GM23338 (cell line): ENCODE results near the gene OR1L1. TPM values are rescaled to one million over a fixed set of nuclear protein-coding genes. Genes with fewer than 3 reads are reported as not detected.

Experiments
- ATAC-seq: fragments of 200-7000 bp; cut with Tn5 transposase; 3 replicates; pipeline ENCODE4 v1.9.1; 2020
- DNase-seq: peaks from one replicate; pipeline ENCODE4 v3.0.0-alpha.2; 2015; ENCODE audit warnings: low spot score
- H2AFZ ChIP-seq: fragments of 200-600 bp; sonication (generic); 2 replicates; pipeline ENCODE4 v1.8.0; 2016; ENCODE audit warnings: antibody characterized with exemption, mild to moderate bottlenecking, moderate library complexity
- H3F3A ChIP-seq: fragments of 200-600 bp; sonication (generic); replicated peaks from 2 replicates; pipeline ENCODE4 v1.8.0; 2017; ENCODE audit warnings: antibody characterized with exemption, mixed run types, low read depth
- H3K27ac ChIP-seq: fragments of 200-600 bp; sonication (generic); 2 replicates; pipeline ENCODE4 v1.6.1; 2016; ENCODE audit warnings: low read depth
- H3K27me3 ChIP-seq: fragments of 200-600 bp; sonication (generic); 2 replicates; pipeline ENCODE4 v1.8.0; 2016; ENCODE audit warnings: mild to moderate bottlenecking, mixed run types, moderate library complexity; ENCODE audit not compliant: insufficient read depth
- H3K36me3 ChIP-seq: fragments of 200-600 bp; sonication (generic); 2 replicates; pipeline ENCODE4 v1.8.0; 2016; ENCODE audit warnings: mild to moderate bottlenecking; ENCODE audit not compliant: insufficient read depth
- H3K4me1 ChIP-seq: fragments of 200-600 bp; sonication (generic); 2 replicates; pipeline ENCODE4 v1.8.0; 2016; ENCODE audit warnings: mild to moderate bottlenecking, moderate library complexity; ENCODE audit not compliant: insufficient read depth
- H3K4me2 ChIP-seq: fragments of 200-600 bp; sonication (generic); 2 replicates; pipeline ENCODE4 v1.7.1; 2017; ENCODE audit warnings: mixed run types
- H3K4me3 ChIP-seq: fragments of 200-600 bp; sonication (generic); 2 replicates; pipeline ENCODE4 v1.6.1; 2016; ENCODE audit warnings: mixed run types
- H3K79me2 ChIP-seq: fragments of 200-600 bp; sonication (generic); replicated peaks from 2 replicates; pipeline ENCODE4 v1.8.0; 2017; ENCODE audit warnings: mild to moderate bottlenecking; ENCODE audit not compliant: insufficient read depth
- H3K9me2 ChIP-seq: fragments of 200-600 bp; sonication (generic); 2 replicates; pipeline ENCODE4 v1.8.0; 2017; ENCODE audit not compliant: insufficient read depth
- H4K20me1 ChIP-seq: fragments of 200-600 bp; sonication (generic); replicated peaks from 2 replicates; pipeline ENCODE4 v1.8.0; 2017; ENCODE audit warnings: mild to moderate bottlenecking; ENCODE audit not compliant: insufficient read depth
- H3K27ac Mint-ChIP-seq: 2 replicates; pipeline ENCODE4 v1.8.0; 2020; ENCODE audit warnings: inconsistent platforms, mild to moderate bottlenecking, moderate library complexity, mixed read lengths
- H3K27me3 Mint-ChIP-seq: 3 replicates; pipeline ENCODE4 v1.8.0; 2022; ENCODE audit warnings: low read depth, mild to moderate bottlenecking, moderate library complexity, mixed read lengths, inconsistent platforms; ENCODE audit not compliant: insufficient read depth, poor library complexity
- H3K36me3 Mint-ChIP-seq: 3 replicates; pipeline ENCODE4 v1.8.0; 2021; ENCODE audit warnings: low read depth, mild to moderate bottlenecking, inconsistent platforms, moderate library complexity, mixed read lengths
- H3K4me1 Mint-ChIP-seq: 3 replicates; pipeline ENCODE4 v1.8.0; 2020; ENCODE audit warnings: mild to moderate bottlenecking, inconsistent platforms, mixed read lengths
- H3K4me3 Mint-ChIP-seq: 3 replicates; pipeline ENCODE4 v1.8.0; 2021; ENCODE audit warnings: moderate library complexity, mild to moderate bottlenecking, inconsistent platforms, mixed read lengths
- H3K9me3 Mint-ChIP-seq: 3 replicates; pipeline ENCODE4 v1.8.0; 2020; ENCODE audit warnings: moderate library complexity, mild to moderate bottlenecking, inconsistent platforms, mixed read lengths
- CREB1 ChIP-seq: fragments of 250-450 bp; sonication (Bioruptor Pico); IDR thresholded peaks from 2 replicates; pipeline ENCODE4 v1.5.0; 2020; ENCODE audit warnings: low read depth, mild to moderate bottlenecking, moderate library complexity
- CTCF ChIP-seq, 2 experiments: fragments of 200-600 bp in 1 of 2; sonication (generic) in 1 of 2; conservative IDR thresholded peaks; 2 replicates each; pipeline versions ENCODE4 v1.5.1 to v1.6.1; 2016 to 2017; ENCODE audit warnings: antibody characterized with exemption in 2 of 2, low read depth in 2 of 2, mild to moderate bottlenecking in 2 of 2, moderate library complexity in 1 of 2
- ETS1 ChIP-seq: IDR thresholded peaks from 2 replicates; pipeline ENCODE4 v1.6.1; 2016; ENCODE audit warnings: antibody characterized with exemption
- EZH2 ChIP-seq: fragments of 200-600 bp; sonication (generic); IDR thresholded peaks from one replicate; pipeline ENCODE4 v1.8.0; 2017; ENCODE audit warnings: antibody characterized with exemption, mild to moderate bottlenecking, low read depth; ENCODE audit not compliant: unreplicated experiment
- EZH2phosphoT487 ChIP-seq: fragments of 200-600 bp; sonication (generic); IDR thresholded peaks from one replicate; pipeline ENCODE4 v1.8.1; 2018; ENCODE audit warnings: antibody characterized with exemption; ENCODE audit not compliant: unreplicated experiment
- JUNB ChIP-seq: IDR thresholded peaks from one replicate; pipeline ENCODE4 v1.6.1; 2016; ENCODE audit warnings: antibody characterized with exemption; ENCODE audit not compliant: unreplicated experiment
- NANOG ChIP-seq: IDR thresholded peaks from 2 replicates; pipeline ENCODE4 v1.6.1; 2016; ENCODE audit warnings: antibody characterized with exemption, borderline replicate concordance
- POLR2AphosphoS5 ChIP-seq: IDR thresholded peaks from 2 replicates; pipeline ENCODE4 v1.6.1; 2016; ENCODE audit warnings: antibody characterized with exemption, low read depth
- REST ChIP-seq: IDR thresholded peaks from one replicate; pipeline ENCODE4 v1.6.1; 2018; ENCODE audit warnings: antibody characterized with exemption; ENCODE audit not compliant: unreplicated experiment
- STAT1 ChIP-seq: IDR thresholded peaks from one replicate; pipeline ENCODE4 v1.6.1; 2016; ENCODE audit warnings: antibody characterized with exemption; ENCODE audit not compliant: unreplicated experiment
- ZNF114 ChIP-seq: fragments of 250-450 bp; sonication (Bioruptor Pico); IDR thresholded peaks from 2 replicates; pipeline ENCODE4 v1.5.0; 2020; ENCODE audit warnings: mild to moderate bottlenecking, moderate library complexity
- ZNF331 ChIP-seq: fragments of 250-450 bp; sonication (Bioruptor Pico); IDR thresholded peaks from 2 replicates; pipeline ENCODE4 v1.5.0; 2020; ENCODE audit warnings: low read depth, mild to moderate bottlenecking, moderate library complexity
- ZNF462 ChIP-seq: fragments of 250-450 bp; sonication (Bioruptor Pico); IDR thresholded peaks from 2 replicates; pipeline ENCODE4 v1.5.0; 2020; ENCODE audit warnings: mild to moderate bottlenecking, moderate library complexity
- polyA plus RNA-seq: library from polyadenylated mRNA; unstranded; fragments of >200 nt; fragmentation: Nextera tagmentation; extraction: Ambion mirVana; gene quantifications from 2 replicates; pipeline ENCODE4 v1.2.1, GENCODE V29; 2016
- total RNA-seq: library from RNA; depleted of rRNA; stranded (reverse); fragments of >200 nt; shearing (Covaris generic); gene quantifications from 2 replicates; pipeline ENCODE4 v1.2.3, GENCODE V29; 2014

OR1L1 gene
- total and polyA plus RNA-seq, 2 experiments from 2014 or later, result not detected

DNA sequence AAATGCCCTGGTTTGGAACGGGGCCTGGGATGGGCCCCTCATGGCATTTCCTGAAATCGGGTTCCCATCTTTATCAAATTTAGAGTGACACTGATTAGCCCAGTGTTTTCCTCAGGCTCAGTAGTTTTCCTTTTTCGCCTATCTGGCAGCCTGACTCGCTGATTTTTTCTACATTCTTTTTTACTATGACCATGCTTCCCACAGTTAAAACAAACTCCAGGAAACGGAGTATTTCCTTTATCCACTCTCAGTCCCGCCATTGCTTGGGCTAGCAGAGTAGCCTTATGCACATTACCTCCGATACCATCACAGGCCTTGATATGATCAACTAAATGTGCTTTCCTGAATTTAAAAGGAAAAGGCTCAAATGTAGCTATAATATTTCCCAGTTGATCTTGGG is 41.5 kb upstream of the OR1L1 start:
- H3F3A ChIP-seq, result no peaks in the 10 kb centered on the region
- TF ChIP-seq EZH2 (no peak), ZNF462 (no peak), ZNF114 (CRISPR knock-in tag) (no peak), CREB1 (CRISPR knock-in tag) (no peak), CTCF (conservative IDR thresholded peaks at IDR 0.05; ENCODE audit: low read depth in 2 of 2) (no peak), ETS1 (no peak), POLR2AphosphoS5 (no peak), STAT1 (no peak), ZNF331 (no peak), JUNB (no peak), REST (no peak), EZH2phosphoT487 (no peak), NANOG (no peak)
- no peaks in the 10 kb centered on the region for H3K79me2 ChIP-seq
- H3K4me1 ChIP-seq, result no peaks in the 10 kb centered on the region
- H3K27ac Mint-ChIP-seq, result no peak overlapping the region
- no peak overlapping the region for H3K4me3 Mint-ChIP-seq
- peaks cover 5% of the 10 kb centered on the region for H3K27me3 Mint-ChIP-seq
- ATAC-seq (no peak), DNase-seq (no peak)
- peaks cover 24% of the 10 kb centered on the region; the same call in 2 of the 3 replicates for H3K36me3 Mint-ChIP-seq
- no peaks in the 10 kb centered on the region for H3K9me2 ChIP-seq
- no peaks in the 10 kb centered on the region; the same call in 1 of the 2 replicates for H3K36me3 ChIP-seq
- no peaks in the 10 kb centered on the region for H3K4me1 Mint-ChIP-seq
- no peak overlapping the region for H3K4me3 ChIP-seq
- H3K9me3 Mint-ChIP-seq, result peaks cover 86% of the 10 kb centered on the region
- H4K20me1 ChIP-seq, result no peaks in the 10 kb centered on the region
- no peaks in the 10 kb centered on the region for H3K27me3 ChIP-seq
- H3K4me2 ChIP-seq, result no peak overlapping the region
- no peak overlapping the region for H2AFZ ChIP-seq
- no peak overlapping the region for H3K27ac ChIP-seq
